HEK293 (cell line): ENCODE data around the gene ZNF574.

Experiments
- EGR2 ChIP-seq: fragments of 450-650 bp; formaldehyde crosslinking; IDR thresholded peaks from 2 replicates; pipeline ENCODE4 v1.5.1; 2016; ENCODE audit warnings: low read depth, missing biosample characterization, missing genetic modification characterization
- GLIS1 ChIP-seq: fragments of 450-650 bp; formaldehyde crosslinking; IDR thresholded peaks from 2 replicates; pipeline ENCODE4 v1.5.1; 2016; ENCODE audit warnings: missing biosample characterization, missing genetic modification characterization
- MYNN ChIP-seq: fragments of 450-650 bp; formaldehyde crosslinking; IDR thresholded peaks from 2 replicates; pipeline ENCODE4 v1.5.1; 2016; ENCODE audit warnings: missing biosample characterization, missing genetic modification characterization, borderline replicate concordance
- PATZ1 ChIP-seq: fragments of 450-650 bp; formaldehyde crosslinking; IDR thresholded peaks from 2 replicates; pipeline ENCODE4 v1.5.1; 2016; ENCODE audit warnings: missing biosample characterization, missing genetic modification characterization
- ZFHX2 ChIP-seq: fragments of 450-650 bp; formaldehyde crosslinking; conservative IDR thresholded peaks from 2 replicates; pipeline ENCODE4 v1.5.1; 2016; ENCODE audit warnings: missing biosample characterization, missing genetic modification characterization
- ZFP69B ChIP-seq: fragments of 450-650 bp; formaldehyde crosslinking; IDR thresholded peaks from 2 replicates; pipeline ENCODE4 v1.5.1; 2016; ENCODE audit warnings: missing biosample characterization, missing genetic modification characterization
- ZIC2 ChIP-seq: fragments of 450-650 bp; formaldehyde crosslinking; IDR thresholded peaks from 2 replicates; pipeline ENCODE4 v1.5.1; 2016; ENCODE audit warnings: missing biosample characterization, missing genetic modification characterization
- ZNF146 ChIP-seq: fragments of 450-650 bp; formaldehyde crosslinking; IDR thresholded peaks from 2 replicates; pipeline ENCODE4 v1.5.1; 2016; ENCODE audit warnings: missing biosample characterization, missing genetic modification characterization
- ZNF211 ChIP-seq: fragments of 450-650 bp; formaldehyde crosslinking; IDR thresholded peaks from 2 replicates; pipeline ENCODE4 v1.5.1; 2016; ENCODE audit warnings: low read depth, missing biosample characterization, missing genetic modification characterization
- ZNF366 ChIP-seq: fragments of 450-650 bp; formaldehyde crosslinking; conservative IDR thresholded peaks from 2 replicates; pipeline ENCODE4 v1.5.1; 2016; ENCODE audit warnings: missing biosample characterization, missing genetic modification characterization
- ZNF37A ChIP-seq: fragments of 450-650 bp; IDR thresholded peaks from 2 replicates; pipeline ENCODE4 v1.5.1; 2018; ENCODE audit warnings: missing biosample characterization, missing genetic modification characterization
- ZNF398 ChIP-seq: fragments of 450-650 bp; formaldehyde crosslinking; IDR thresholded peaks from 2 replicates; pipeline ENCODE4 v1.5.1; 2017; ENCODE audit warnings: missing biosample characterization, missing genetic modification characterization
- ZNF521 ChIP-seq: fragments of 450-650 bp; formaldehyde crosslinking; IDR thresholded peaks from 2 replicates; pipeline ENCODE4 v1.5.1; 2017; ENCODE audit warnings: missing biosample characterization, mild to moderate bottlenecking, missing genetic modification characterization
- ZNF585B ChIP-seq: fragments of 450-650 bp; formaldehyde crosslinking; IDR thresholded peaks from 2 replicates; pipeline ENCODE4 v1.5.1; 2016; ENCODE audit warnings: missing biosample characterization, missing genetic modification characterization
- TF ChIP-seq, protein P1 (sequence below): fragments of 450-650 bp; formaldehyde crosslinking; IDR thresholded peaks from 2 replicates; pipeline ENCODE4 v1.5.1; 2016; ENCODE audit warnings: missing biosample characterization, missing genetic modification characterization
- TF ChIP-seq, protein P2 (sequence below): fragments of 450-650 bp; formaldehyde crosslinking; IDR thresholded peaks from 2 replicates; pipeline ENCODE4 v1.5.1; 2016; ENCODE audit warnings: missing biosample characterization, missing genetic modification characterization, low read depth
- TF ChIP-seq, protein P3 (sequence below): fragments of 450-650 bp; formaldehyde crosslinking; IDR thresholded peaks from 2 replicates; pipeline ENCODE4 v1.5.1; 2016; ENCODE audit warnings: missing biosample characterization, missing genetic modification characterization, low read depth

Gene ZNF574

DNA sequence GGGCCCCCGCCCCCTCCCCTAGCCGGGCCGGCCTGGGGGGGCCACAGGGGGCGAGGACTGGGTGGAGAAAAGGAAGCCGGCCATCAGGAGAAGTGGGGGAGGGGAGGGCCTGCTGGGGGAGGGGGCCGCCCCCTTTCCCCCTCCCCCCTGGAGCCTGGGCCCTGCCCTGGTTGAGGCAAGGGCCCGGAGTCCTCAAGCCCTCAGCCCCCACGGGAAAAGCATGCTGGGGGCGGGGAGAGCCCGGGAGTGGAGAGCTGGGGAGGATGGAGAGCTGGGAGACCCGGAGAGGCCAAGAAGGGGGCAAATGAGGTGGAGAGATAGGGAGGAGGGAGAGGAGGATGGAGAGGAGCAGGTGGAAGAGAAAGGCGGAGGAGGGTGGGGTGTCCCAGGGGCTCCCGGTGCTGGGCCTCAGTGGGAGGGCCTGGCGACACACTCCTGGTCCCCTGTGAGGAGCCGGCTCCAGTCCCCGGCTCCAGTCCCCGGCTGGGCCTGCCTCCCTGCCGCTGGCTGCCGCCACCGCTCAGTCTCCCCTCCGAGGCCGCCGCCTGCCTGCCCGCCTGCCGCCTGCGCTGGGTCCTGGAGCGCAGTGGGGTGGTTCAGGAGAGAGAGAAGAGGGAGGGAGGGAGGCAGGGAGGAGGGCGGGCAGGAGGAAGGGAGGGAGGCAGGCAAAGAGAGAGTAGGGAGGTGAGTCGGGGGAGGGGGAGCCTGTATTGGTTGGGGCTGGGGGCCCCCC is 6.2 kb upstream of the ZNF574 start, which contains the start of gene GRIK5 (continued):
- TF ChIP-seq ZNF585B (tag by site-specific recombination) = no peak
- TF ChIP-seq GLIS1 = peak; percentile 32; the same call in 1 of the 2 replicates
- TF ChIP-seq ZFP69B = no peak
- TF ChIP-seq, protein P1, sequence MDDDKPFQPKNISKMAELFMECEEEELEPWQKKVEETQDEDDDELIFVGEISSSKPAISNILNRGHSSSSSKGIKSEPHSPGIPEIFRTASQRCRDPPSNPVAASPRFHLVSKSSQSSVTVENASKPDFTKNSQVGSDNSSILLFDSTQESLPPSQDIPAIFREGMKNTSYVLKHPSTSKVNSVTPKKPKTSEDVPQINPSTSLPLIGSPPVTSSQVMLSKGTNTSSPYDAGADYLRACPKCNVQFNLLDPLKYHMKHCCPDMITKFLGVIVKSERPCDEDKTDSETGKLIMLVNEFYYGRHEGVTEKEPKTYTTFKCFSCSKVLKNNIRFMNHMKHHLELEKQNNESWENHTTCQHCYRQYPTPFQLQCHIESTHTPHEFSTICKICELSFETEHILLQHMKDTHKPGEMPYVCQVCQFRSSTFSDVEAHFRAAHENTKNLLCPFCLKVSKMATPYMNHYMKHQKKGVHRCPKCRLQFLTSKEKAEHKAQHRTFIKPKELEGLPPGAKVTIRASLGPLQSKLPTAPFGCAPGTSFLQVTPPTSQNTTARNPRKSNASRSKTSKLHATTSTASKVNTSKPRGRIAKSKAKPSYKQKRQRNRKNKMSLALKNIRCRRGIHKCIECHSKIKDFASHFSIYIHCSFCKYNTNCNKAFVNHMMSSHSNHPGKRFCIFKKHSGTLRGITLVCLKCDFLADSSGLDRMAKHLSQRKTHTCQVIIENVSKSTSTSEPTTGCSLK = no peak
- TF ChIP-seq, protein P2, sequence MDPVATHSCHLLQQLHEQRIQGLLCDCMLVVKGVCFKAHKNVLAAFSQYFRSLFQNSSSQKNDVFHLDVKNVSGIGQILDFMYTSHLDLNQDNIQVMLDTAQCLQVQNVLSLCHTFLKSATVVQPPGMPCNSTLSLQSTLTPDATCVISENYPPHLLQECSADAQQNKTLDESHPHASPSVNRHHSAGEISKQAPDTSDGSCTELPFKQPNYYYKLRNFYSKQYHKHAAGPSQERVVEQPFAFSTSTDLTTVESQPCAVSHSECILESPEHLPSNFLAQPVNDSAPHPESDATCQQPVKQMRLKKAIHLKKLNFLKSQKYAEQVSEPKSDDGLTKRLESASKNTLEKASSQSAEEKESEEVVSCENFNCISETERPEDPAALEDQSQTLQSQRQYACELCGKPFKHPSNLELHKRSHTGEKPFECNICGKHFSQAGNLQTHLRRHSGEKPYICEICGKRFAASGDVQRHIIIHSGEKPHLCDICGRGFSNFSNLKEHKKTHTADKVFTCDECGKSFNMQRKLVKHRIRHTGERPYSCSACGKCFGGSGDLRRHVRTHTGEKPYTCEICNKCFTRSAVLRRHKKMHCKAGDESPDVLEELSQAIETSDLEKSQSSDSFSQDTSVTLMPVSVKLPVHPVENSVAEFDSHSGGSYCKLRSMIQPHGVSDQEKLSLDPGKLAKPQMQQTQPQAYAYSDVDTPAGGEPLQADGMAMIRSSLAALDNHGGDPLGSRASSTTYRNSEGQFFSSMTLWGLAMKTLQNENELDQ (tag by site-specific recombination) = no peak
- TF ChIP-seq ZIC2 (tag by site-specific recombination) = peak; percentile 51
- TF ChIP-seq ZNF146 (tag by site-specific recombination) = no peak
- no peak for TF ChIP-seq ZNF211 (tag by site-specific recombination)
- TF ChIP-seq ZNF37A (tag by site-specific recombination) = no peak
- no peak for TF ChIP-seq ZNF366 (tag by site-specific recombination)
- no peak for TF ChIP-seq ZNF521 (tag by site-specific recombination)
- TF ChIP-seq MYNN (tag by site-specific recombination) = no peak
- TF ChIP-seq PATZ1 (tag by site-specific recombination) = peak; percentile 52; the same call in 1 of the 2 replicates
- TF ChIP-seq, protein P3, sequence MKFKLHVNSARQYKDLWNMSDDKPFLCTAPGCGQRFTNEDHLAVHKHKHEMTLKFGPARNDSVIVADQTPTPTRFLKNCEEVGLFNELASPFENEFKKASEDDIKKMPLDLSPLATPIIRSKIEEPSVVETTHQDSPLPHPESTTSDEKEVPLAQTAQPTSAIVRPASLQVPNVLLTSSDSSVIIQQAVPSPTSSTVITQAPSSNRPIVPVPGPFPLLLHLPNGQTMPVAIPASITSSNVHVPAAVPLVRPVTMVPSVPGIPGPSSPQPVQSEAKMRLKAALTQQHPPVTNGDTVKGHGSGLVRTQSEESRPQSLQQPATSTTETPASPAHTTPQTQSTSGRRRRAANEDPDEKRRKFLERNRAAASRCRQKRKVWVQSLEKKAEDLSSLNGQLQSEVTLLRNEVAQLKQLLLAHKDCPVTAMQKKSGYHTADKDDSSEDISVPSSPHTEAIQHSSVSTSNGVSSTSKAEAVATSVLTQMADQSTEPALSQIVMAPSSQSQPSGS (tag by site-specific recombination) = no peak
- peak; percentile 66 for TF ChIP-seq ZFHX2 (tag by site-specific recombination)
- TF ChIP-seq EGR2 (tag by site-specific recombination) = peak; percentile 54; the same call in 1 of the 2 replicates
- peak; percentile 17; the same call in 1 of the 2 replicates for TF ChIP-seq ZNF398 (tag by site-specific recombination)
